A673 (cell line): ENCODE measurements around the gene MICAL3.

Experiments
- CTCF ChIP-seq: fragments of 300-800, 200-600 bp; sonication (generic); conservative IDR thresholded peaks from 2 replicates; pipeline ENCODE4 v1.5.1; 2017; ENCODE audit warnings: low read depth, mild to moderate bottlenecking, antibody characterized with exemption, low read length, moderate library complexity, mixed read lengths
- EZH2 ChIP-seq: fragments of 200-600 bp; sonication (generic); IDR thresholded peaks from 2 replicates; pipeline ENCODE4 v1.6.1; 2017; ENCODE audit warnings: borderline replicate concordance, low read depth, mild to moderate bottlenecking, mixed read lengths, antibody characterized with exemption, low read length; ENCODE audit not compliant: poor library complexity, severe bottlenecking

GRCh38 chr22:17811119-17811518, 213.2 kb downstream of the MICAL3 start:
- TF ChIP-seq CTCF: no peak
- TF ChIP-seq EZH2: no peak
